ENCODE measurements around the gene TTC23. TPM values are rescaled to one million over a fixed set of nuclear protein-coding genes. Genes with fewer than 3 reads are reported as not detected.

The TTC23 gene
- total RNA-seq, 1 donor from 2014 or later: 23.1 TPM

Other genes starting within 250 kb of the TTC23 start
- not detected in 2 replicates for gene PGPEP1L, start 241.8 kb downstream of the TTC23 start, total RNA-seq
- gene SYNM, start 144.5 kb downstream of the TTC23 start, total RNA-seq: 5.5 and 5.9 TPM in 2 replicates
- 27.4 and 27.6 TPM in 2 replicates for gene LRRC28, start 1.9 kb upstream of the TTC23 start, total RNA-seq